ENCODE measurements around the gene AMN.
"Not testable (repeated sequence)": the region's sequence is repeated elsewhere in the genome, so short reads cannot be mapped to it uniquely, and the experiment has no call there.

Gene AMN

DNA sequence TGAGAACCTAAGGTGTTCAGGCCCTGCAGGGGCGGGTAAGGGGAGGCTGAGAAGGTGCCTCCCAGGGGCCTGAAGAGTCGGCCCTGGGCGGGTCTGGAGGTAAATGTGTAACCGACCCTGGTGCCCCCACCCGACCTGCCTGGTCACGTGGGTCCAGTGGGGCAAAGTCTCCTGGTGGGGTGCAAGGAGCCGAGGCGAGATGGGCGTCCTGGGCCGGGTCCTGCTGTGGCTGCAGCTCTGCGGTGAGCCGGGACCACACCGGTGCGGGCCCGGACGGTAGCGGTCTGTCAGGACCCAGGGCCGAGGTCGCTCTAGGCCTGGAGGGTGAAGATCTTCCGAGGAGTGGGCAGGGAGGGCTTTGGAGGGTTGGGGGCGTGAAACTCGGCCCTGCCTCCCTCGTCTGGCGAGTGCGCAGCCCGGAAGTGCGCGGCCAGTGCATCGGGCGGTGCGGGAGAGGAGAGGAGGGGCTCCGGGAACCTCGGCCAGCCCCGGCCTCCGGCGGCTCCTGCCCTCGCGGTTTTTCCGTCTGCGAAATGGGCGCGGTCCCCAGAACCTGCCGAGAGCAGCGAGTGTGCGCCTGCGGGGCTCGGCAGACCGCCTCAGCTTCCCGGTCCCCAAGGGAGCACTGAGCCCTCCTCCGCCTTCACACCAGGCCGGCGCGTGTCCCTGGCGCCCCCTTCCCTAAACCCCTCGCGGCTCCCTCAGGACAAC, at the start of gene AMN:
Gene AMN (plus strand): TSS at position 174 of the 711 bp plus-strand sequence. CDS start 26 bp downstream, at position 200.
- H3K4me3 ChIP-seq: peak within 1 kb of the TSS in 3 of 7 experiments; percentile 1 to 23 (median 8)
- no peak within 1 kb of the TSS for H3K27ac ChIP-seq

DNA sequence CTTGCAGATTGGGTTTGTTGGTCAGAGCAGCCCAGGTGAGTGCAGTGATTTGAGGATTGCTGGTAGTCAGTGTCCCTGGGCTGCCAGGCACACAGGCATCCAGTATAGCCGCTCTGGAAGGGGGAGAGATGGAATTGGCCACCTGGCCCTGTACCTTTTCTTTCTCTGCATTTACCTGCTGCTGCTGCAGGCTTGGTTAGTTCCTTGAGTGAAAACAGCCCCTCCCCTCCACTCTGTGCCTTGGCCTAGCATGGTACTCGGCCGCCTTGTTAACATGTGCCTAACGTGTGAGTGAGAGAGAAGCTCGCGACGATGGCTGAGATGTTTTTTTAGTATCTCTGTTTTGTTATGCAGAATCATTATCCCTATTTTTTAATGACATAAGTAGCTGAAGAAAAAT, 49.3 kb upstream of the AMN start:
- Histone ChIP-seq H3K4me3 (no peak overlapping the region), H3K27ac (no peak overlapping the region)

DNA sequence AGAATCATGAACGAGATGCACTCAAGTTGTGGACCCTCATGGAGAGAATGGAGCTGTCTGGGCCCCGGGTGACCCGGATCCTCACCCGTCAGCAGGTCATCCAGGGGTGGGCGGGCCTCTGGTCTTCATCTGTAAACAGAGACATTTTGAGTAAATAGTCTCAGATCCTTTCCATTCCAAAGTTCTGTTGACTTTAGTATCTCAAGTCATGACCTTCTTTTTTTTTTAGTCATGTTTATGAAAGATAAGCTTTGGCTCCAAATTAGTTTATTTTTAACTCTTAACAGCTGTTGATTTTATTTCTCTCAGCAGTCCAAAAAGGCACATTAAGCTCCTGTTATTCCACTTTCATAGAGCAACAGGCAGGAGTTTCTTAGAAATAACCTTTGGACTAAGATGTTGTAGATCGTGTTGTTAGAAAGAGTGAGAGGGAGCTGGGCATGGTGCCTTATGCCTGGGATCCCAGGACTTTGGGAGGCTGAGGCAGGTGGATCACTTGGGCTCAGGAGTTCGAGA, 48.9 kb upstream of the AMN start:
- H3K27ac ChIP-seq: no peak overlapping the region

DNA sequence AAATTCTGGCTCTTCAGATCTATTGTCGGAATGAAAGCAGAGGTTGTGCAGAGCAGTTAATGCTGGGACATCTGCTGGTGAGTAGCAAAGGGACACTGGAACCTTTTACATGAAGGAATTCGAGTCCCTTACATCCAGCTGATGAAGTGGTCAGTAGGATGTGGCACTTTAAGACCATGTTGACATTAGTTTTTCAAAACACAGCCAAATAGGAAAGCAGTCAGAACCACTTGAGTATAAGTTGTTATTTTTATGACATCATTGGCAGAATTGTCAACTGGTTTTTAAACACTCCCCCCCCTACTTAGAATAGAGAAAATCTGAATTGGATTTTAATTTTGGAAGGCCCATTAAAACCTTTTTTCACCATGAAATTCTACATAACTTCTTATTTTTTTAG, 46.8 kb upstream of the AMN start:
- H3K4me3 ChIP-seq: no peak overlapping the region
- no peak overlapping the region for H3K27ac ChIP-seq

More for the DNA sequence above, 48.9 kb upstream of the AMN start:
- H3K4me3 ChIP-seq: no peak overlapping the region

DNA sequence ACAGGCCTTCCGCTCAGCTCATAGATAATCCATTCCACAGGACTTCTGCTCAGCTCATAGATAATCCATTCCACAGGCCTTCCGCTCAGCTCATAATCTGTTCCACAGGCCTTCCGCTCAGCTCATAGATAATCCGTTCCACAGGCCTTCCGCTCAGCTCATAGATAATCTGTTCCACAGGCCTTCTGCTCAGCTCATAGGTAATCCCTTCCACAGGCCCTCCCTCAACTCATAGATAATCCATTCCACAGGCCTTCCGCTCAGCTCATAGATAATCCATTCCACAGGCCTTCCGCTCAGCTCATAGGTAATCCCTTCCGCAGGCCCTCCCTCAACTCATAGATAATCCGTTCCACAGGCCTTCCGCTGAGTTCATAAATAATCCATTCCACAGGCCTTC, 45.0 kb upstream of the AMN start:
- not testable (repeated sequence) for H3K4me3 ChIP-seq, H3K27ac ChIP-seq

DNA sequence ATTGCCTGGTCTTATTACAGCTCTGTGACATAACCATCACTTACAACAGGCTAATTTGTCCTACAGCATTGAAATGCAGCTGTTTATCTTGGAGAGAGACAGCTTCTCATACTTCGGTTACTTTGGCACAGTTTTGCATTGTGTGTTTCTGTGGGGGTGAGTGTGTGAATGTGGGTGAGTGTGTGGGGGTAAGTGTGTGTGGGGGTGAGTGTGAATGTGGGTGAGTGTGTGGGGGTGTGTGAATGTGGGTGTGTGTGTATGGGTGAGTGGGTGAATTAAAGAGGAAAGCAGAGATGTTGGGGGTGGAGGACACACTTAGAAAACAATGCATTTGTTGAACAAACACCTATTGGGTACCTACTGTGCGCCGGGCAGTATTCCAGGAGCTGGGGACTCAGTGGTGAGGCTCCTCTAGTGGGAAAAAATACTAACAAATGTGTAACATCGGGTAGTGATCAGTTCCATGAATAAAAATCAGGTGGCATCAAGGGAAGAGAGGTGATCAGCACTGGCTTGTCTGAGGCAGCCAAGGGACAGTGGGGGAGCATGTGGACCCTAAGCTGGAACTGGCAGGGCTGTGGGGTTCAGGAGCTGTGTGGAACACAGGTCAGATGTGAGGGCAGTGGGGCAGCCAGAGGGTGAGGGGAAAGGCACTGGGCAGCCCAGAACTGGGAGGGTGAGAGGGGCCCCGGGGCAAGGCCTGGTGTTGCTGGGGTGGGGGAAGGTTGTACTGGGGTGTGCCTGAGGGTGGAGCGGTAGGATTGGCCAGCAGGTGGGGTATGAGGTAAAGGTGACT, 44.1 kb upstream of the AMN start:
- H3K4me3 ChIP-seq: no peak overlapping the region
- H3K27ac ChIP-seq: no peak overlapping the region

DNA sequence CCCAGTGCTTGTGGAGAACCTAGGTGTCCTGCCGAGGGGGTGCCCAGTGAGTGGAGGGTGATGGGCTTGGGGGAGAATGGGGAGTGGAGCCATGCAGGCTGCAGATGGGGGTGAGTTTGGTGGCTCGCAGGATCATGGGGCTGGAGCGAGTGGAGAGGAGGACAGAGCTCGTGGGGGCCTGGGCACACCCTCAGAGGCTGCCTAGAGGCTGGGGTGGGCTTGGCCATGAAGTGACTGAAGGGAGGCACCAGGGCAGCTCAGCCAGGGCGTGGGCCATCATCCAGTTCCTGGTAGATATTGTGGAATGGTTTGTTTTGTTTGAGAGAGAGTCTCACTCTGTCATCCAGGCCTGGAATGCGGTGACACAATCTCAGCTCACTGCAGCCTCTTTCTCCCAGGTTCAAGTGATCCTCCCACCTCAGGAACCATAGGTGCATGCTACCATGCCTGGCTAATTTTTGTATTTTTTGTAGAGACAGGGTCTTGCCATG, 43.4 kb upstream of the AMN start:
- no peak overlapping the region for H3K4me3 ChIP-seq
- H3K27ac ChIP-seq: no peak overlapping the region

DNA sequence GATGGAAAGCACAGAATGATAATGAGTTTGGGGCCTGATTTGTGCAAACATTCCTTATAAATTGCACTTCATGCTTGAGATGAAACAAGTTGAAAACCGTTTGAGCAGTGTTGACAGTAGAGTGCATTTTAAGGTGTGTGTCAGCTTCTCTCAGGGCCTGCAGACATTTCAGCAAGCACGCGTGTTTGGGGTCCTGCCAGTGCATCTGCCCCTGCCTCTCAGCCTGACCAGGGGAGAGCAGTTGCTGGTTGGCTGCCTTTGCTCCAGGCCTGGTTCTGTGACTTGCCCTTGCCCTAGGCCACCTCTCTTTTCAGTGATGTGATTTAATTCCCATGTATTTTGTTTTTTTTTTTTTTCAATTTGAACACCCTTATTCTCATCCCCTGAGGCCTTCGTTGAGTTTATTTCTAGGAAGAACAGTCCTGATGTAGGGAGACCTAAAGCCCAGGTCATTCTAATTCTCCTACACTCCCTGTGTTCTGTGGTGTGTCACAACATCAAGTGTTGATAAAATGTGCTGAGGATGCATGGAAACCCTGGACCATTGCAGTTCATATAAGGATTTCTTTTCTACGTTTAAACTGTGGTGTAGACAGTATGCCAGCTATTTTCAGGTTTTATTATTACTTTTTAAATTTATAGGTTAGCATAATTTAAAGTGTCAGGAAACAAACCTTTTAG, 40.1 kb upstream of the AMN start:
- no peak overlapping the region for H3K27ac ChIP-seq
- no peak overlapping the region for H3K4me3 ChIP-seq

DNA sequence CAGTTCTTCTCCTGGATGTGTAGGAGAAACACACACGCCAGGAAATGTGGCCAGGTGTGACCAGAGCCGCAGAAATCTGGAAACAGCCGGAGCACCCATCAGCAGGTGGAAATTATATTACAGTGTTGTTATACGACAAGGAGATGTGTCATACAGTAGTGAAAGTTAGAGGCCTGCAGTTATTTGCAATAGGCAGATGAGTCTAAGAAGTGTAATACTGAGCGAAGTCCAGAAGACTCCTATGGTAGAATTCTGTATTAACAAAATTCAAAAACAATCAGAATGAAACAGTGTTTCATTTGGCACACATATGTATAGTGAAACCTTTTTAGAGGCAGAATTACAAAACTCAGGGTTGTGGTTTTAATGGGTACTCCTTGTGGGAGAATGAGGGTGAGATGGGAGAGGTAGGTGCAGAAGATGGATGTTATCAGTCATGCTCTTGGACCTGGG, 39.3 kb upstream of the AMN start:
- no peak overlapping the region for H3K4me3 ChIP-seq
- no peak overlapping the region for H3K27ac ChIP-seq

DNA sequence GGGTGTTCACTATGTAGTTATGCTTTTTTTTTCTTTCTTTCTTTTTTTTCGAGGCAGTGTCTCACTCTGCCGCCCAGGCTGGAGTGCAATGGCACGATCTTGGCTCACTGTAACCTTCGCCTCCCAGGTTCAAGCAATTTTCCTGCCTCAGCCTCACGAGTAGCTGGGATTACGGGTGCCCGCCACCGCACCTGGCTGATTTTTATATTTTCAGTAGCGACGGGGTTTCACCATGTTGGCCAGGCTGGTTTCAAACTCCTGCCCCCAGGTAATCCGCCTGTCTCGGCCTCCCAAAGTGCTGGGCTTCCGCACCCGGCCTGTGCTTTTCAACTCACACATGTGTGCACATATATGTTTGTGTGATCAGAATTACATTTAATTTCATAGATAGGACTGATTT, 38.9 kb upstream of the AMN start:
- Histone ChIP-seq H3K4me3 (no peak overlapping the region), H3K27ac (no peak overlapping the region)

DNA sequence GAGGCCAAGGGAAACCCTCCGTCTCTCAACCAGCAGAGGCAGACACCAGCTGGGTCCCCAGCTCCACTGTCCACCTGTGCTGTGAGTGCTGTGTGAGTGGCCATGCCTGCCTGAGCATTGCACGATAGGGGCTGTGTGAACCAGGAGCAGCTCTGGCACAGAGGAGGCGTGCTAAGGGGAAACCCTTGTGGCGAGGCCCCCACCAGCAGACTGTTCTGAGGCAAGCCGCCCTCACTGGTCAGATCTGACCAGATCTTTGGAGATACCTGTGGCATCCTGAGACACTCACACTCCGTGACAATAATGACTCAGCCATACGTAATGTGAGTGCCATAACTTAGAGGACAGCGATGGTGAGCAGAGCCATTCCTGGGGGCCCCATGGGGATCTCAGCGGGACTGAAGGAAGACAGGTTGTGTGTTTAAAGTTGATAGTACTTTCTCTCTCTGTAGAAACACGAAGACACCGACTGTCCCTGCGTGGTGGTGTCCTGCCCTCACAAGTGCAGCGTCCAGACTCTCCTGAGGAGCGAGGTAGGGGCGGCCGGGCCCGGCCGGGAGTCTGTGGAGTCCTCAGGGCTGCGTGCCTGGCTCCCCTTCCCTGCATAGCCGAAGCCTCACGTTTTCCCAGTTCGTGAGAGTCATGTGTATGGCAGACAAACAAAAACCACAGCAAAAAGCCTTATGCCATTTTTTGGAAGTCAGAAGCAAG, 36.6 kb upstream of the AMN start:
- Histone ChIP-seq H3K4me3 (no peak overlapping the region), H3K27ac (no peak overlapping the region)

DNA sequence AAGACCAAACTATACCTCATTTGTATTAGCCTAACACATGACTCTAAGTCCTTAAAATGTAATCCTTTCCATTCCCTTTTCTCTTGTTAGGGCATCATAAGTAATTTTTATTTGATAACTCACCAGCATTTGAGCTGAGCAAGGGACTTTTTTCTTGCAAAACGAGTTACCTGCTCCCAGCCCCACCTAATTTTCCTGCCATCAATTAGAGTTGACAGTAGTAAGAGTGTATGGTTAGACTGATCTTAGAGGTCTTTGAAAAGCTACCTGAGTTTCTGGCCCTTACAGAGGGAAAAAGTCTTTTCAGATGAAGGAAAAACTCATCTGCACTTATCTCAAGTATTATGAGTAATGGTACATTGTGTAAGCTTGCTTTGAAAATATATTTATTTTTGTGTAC, 33.7 kb upstream of the AMN start:
- H3K27ac ChIP-seq: no peak overlapping the region
- no peak overlapping the region for H3K4me3 ChIP-seq

DNA sequence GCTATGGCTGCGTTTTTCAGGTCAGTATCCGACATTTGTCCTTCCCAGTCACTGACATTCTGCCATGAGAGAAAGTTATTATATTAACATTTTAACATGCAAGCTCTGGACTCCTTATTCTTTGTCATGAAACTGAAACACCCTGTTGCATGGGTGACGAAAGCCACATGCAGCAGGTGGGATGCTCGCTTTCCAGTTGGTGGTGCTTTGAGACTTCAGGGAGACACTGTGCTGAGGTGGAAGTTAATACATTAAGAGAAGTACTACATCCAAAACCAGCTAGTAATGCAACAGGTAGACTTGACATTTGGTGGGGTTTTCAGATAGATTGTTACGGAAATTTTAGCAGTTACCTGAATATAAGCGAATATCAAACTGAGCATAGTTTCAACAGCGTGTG, 32.8 kb upstream of the AMN start:
- H3K27ac ChIP-seq: no peak overlapping the region
- no peak overlapping the region for H3K4me3 ChIP-seq

DNA sequence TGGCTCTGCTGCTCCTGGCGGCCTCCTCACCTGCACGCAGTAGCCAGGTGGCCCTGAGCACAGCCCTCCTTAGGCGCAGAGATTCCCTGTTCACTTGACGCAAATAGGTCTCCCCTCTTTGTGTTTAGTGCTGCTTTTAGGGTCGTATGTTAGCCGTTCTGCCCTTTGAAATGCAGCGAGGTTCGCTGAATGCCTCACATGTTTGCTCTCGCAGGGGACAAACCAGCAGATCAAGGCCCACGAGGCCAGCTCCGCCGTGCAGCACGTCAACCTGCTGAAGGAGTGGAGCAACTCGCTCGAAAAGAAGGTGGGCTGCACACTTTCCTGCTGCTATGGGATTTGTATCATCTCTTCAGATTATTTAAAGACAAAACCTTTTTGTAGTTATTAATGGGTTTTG, 31.4 kb upstream of the AMN start:
- H3K4me3 ChIP-seq: no peak overlapping the region

DNA sequence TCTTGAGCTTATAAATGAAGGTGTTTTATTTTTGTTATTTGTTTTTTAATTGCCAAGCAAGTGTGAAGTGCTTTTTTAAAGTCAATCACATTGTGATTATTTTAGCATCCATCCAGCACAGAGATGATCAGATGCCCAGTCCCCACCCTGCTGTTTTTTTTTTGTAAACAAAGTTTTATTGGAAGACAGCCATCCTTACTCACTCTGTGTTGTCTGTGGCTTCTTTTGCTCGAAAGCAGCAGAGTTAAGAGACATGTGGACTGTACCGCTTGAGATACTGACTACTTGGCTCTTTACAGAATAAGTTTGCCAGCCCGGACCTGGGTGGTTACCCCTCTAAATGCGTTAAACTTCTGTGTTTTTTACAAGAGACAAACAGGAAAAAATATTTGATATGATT, 30.9 kb upstream of the AMN start:
- H3K27ac ChIP-seq: no peak overlapping the region
- no peak overlapping the region for H3K4me3 ChIP-seq

More for the DNA sequence above, 31.4 kb upstream of the AMN start:
- H3K27ac ChIP-seq: no peak overlapping the region

DNA sequence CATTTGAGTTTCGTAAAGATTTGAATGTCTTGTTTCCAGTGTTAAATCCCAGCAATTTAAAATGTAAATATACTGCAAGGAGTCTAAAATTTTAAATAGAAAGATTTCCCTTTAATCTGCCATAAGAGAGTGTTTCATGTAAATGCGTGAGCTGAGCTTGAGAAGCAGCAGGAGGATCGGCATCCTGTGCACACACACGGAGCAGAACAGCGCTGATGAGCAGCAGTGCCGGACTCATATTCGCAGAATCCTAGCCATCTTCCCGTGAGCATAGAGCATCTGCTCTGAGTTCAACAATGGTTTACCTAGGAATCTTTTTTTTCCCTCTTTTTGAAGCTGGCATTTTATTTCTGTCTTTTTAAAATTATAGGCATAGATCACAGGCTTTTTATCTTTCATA, 29.8 kb upstream of the AMN start:
- no peak overlapping the region for H3K4me3 ChIP-seq
- no peak overlapping the region for H3K27ac ChIP-seq

DNA sequence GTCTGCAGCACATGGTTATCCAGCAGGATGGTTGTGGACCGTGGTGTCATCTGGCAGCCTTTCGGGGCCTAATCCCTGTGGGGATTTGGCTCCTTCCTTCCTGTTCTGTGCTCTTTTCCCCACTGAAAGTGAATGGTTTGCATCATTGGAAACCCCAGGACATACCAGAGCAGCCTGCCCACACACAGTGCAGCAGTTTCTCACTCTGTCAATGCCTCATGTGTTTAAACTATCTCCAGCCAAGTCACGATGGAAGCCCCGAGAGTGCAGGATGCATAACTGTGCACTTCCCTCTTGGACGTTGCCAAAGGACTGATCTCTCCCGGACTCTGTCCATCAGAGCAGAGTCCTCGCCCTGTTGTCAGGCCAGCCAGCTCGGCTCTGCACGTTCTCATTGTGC, 29.0 kb upstream of the AMN start:
- Histone ChIP-seq H3K27ac (no peak overlapping the region), H3K4me3 (no peak overlapping the region)

DNA sequence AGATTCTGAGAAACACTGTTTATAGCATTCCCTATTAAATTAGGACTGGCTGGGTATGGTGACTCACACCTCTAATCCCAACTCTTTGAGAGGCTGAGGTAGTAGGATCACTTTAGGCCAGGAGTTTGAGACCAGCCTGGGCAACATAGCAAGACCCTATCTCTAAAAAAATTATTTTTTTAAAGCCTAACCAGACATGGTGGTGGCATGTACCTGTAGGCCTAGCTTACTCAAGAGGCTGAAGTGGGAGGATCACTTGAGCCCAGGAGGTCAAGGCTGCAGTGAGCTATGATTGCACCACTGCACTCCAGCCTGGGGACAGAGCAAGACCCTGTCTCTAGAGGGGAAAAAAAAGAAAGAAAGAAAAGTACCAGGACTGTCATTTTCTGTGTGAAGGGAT, 25.7 kb upstream of the AMN start:
- not testable (repeated sequence) for H3K4me3 ChIP-seq, H3K27ac ChIP-seq

DNA sequence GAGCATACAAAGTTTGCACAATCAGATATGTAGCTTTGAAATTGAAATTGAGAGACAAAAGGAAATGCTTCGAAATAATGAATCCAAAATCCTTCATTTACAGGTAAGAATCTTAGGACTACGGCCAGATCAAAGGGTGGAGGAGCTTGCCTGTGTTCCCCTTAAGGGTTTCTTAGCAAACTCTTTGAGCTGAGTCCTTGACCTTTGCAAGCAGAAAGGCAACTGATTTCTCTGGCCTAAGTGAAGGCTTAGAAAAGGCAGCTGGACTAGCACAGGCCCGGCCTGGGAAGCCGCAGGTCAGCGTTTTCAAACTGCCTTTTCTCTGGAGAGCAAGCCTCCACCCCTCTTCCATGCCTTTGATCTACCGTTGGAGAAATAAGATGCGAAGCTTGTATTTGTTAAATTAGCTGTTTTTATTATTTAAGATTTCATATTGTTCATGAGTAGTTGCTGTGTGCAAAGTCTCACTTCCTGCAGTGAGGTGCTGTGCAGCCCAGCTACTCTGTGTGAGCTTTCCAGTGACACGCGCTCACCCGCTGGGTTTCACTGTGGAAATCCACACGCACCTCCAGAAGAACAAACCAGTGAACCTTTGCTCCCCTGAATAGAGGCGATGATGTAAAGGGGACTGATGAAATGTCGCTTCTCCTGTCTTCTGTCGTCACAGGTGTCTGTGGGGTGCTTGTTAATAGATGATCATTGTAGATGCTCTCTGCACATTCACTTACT, 25.0 kb upstream of the AMN start:
- Histone ChIP-seq H3K27ac (no peak overlapping the region), H3K4me3 (no peak overlapping the region)
